BJ (cell line): ENCODE results near the gene CASP9. TPM values are rescaled to one million over a fixed set of nuclear protein-coding genes. Genes with fewer than 3 reads are reported as not detected.
"Not testable (repeated sequence)": the region's sequence is repeated elsewhere in the genome, so short reads cannot be mapped to it uniquely, and the experiment has no call there.

ENCODE experiments used
- CTCF ChIA-PET: fragments of 350-600 bp; formaldehyde crosslinking; extraction: SDS; loops from one replicate; lab custom pipeline; 2021; ENCODE audit warnings: antibody characterized with exemption, inconsistent platforms; lab: Yijun Ruan, JAX
- POLR2A ChIA-PET: fragments of 300-600 bp; sonication (Branson Sonifier 250); formaldehyde crosslinking; extraction: SDS; loops from one replicate; lab custom pipeline; 2021; ENCODE audit warnings: antibody characterized with exemption; lab: Charles Lee
- DNase-seq: peaks from one replicate; pipeline ENCODE4 v3.0.0-alpha.2; 2011; ENCODE audit warnings: low read depth
- H3K27me3 ChIP-seq: 2 replicates; pipeline ENCODE4 v1.6.0; 2011; ENCODE audit warnings: low read length; ENCODE audit not compliant: control insufficient read depth, insufficient read depth
- H3K36me3 ChIP-seq: 2 replicates; pipeline ENCODE4 v1.5.1; 2011; ENCODE audit warnings: low read length; ENCODE audit not compliant: control insufficient read depth, insufficient read depth
- H3K4me3 ChIP-seq: 2 replicates; pipeline ENCODE4 v1.5.1; 2011; ENCODE audit warnings: low read depth, mild to moderate bottlenecking, control low read depth, low read length
- CTCF ChIP-seq: IDR thresholded peaks from 2 replicates; pipeline ENCODE4 v1.5.1; 2011; ENCODE audit warnings: low read depth, mild to moderate bottlenecking, control low read depth, inconsistent platforms, low read length, moderate library complexity; ENCODE audit not compliant: insufficient read depth
- polyA plus RNA-seq: library from polyadenylated mRNA; depleted of rRNA; stranded (reverse); fragments of >200 nt; gene quantifications from 2 replicates; pipeline ENCODE4 v1.2.3, GENCODE V29; 2011

CASP9 gene
- polyA plus RNA-seq, 1 experiment = 20.8 TPM

GRCh38 chr1:15493869-15494390 is 30.1 kb downstream of the CASP9 start:
- TF ChIP-seq CTCF = no peak
- CTCF ChIA-PET = no interaction called here
- H3K36me3 ChIP-seq = peaks cover 11% of the 10 kb centered on the region
- POLR2A ChIA-PET = no interaction called here
- no peaks in the 10 kb centered on the region for H3K27me3 ChIP-seq
- no peak overlapping the region for H3K4me3 ChIP-seq
- no peak for DNase-seq

GRCh38 chr1:15492596-15492995 is 31.4 kb downstream of the CASP9 start:
- no peak for DNase-seq
- TF ChIP-seq CTCF = no peak
- ChIA-PET CTCF (no interaction called here), POLR2A (no interaction called here)
- peaks cover 11% of the 10 kb centered on the region for H3K36me3 ChIP-seq
- no peak overlapping the region for H3K4me3 ChIP-seq
- H3K27me3 ChIP-seq = no peaks in the 10 kb centered on the region

- H3K36me3 ChIP-seq = peaks cover 11% of the 10 kb centered on the region
- H3K4me3 ChIP-seq, H3K27me3 ChIP-seq, POLR2A ChIA-PET, DNase-seq: not testable (repeated sequence)
- CTCF ChIA-PET = interaction anchor here (1.1 kb wide), 1 partner anchor 11 kb away, joined by 3 read pairs; no protein-coding TSS in a partner anchor
These were observed 33.0 kb downstream of the CASP9 start for GRCh38 chr1:15491010-15491409.

- no peak for DNase-seq
- no peak overlapping the region for H3K4me3 ChIP-seq
- H3K27me3 ChIP-seq = no peaks in the 10 kb centered on the region
- TF ChIP-seq CTCF = no peak
- CTCF ChIA-PET = no interaction called here
- H3K36me3 ChIP-seq = peaks cover 7% of the 10 kb centered on the region
- POLR2A ChIA-PET = no interaction called here
These were observed 34.8 kb downstream of the CASP9 start for GRCh38 chr1:15489052-15489736.

- Histone ChIP-seq H3K36me3 (peaks cover 3% of the 10 kb centered on the region), H3K27me3 (no peaks in the 10 kb centered on the region), H3K4me3 (no peak overlapping the region)
- no peak for TF ChIP-seq CTCF
- POLR2A ChIA-PET = no interaction called here
- no peak for DNase-seq
- CTCF ChIA-PET = no interaction called here
These were observed 35.6 kb downstream of the CASP9 start for GRCh38 chr1:15488371-15488770.

GRCh38 chr1:15486844-15487610 is 37.0 kb downstream of the CASP9 start:
- H3K27me3 ChIP-seq, H3K4me3 ChIP-seq, POLR2A ChIA-PET, H3K36me3 ChIP-seq, DNase-seq: not testable (repeated sequence)
- CTCF ChIA-PET = interaction anchor here (0.9 kb wide), 1 partner anchor 13 kb away, joined by 4 read pairs; no protein-coding TSS in a partner anchor
